Measurements from ENCODE around the gene ADARB2.
"Not testable (repeated sequence)": the region's sequence is repeated elsewhere in the genome, so short reads cannot be mapped to it uniquely, and the experiment has no call there.

The ADARB2 gene

DNA sequence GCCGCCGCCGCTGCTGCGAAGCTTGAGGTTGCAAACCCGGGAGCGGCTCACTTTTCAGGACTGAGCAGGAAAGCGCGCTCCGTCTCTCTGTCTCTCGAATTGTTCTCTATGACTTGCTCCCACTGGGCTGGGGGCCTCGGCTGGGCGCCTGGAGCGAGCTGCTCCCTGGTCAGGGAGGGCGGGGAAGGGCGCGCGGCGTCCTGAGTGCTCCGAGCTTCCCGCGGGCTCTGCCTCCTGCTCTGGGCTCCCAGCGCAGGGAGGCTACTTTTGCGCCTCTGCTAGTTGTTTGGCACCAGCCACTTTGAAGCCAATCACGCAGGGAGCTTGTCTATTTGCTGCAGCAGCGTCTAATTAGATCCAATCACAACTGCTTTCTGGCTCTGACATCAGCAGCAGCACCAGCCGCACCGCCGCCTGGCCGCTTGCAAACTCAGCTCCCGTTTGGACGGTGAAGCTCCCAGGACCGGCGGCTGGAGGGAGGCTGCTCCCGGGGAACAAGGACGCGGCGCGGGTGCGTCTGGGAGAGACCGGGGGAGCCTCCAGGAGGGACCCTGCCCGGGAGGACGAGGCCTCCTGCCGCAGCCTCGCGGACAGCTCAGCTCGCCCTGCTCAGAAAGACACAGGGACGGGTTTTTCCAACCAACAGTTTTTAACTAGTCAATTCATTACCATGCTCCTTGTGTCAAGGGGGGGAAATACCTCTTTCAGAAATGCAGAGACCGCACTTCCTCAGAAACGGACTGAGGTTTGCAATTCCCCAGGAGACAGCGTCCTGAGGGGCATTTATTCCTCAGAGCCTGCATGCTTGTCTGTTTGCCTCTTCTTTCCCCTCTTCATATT is at the start of gene ADARB2:
TSS of gene ADARB2 (minus strand) at position 304 of the 840 bp plus-strand sequence.
- peak; percentile 92 for DNase-seq (ENCODE audit: low spot score)

DNA sequence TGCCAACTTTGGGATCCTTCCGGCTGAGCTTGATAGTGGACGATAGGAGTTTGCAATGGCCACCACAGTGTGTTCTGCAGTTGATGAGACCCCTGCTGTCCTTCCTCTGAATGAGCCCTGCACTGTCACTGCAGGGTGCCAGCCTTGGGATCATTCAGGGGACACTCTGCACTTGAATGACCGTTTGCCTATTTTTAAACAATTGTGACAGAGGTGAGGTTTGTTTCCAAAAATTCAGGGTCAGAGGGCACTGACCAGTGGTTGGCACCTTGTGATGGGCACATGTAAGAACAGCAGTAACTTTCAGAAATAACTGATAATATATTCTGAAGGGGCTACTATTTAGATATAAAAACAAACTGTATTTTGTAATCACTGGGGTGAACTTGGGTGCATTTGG is 48.5 kb upstream of the ADARB2 start:
- no peak for DNase-seq (ENCODE audit: low spot score)

DNA sequence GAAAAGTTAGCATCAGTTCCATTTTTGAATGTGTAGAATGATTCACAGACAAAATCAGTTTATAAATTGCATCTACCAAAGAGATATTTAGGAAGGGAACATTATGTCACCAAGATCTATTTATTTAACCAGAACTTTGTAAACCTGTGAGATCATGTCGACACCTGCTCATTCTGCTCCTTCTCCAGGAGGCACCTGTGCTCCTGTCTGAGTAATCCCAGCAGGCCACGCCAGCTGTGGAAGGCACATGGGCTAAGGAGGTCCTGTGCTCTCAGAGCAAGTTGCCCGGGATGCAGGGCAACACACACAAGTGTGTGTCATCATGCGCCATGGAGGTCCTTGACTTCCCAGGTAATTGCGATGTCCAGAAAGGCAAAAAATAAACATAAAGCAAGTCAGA is 45.5 kb upstream of the ADARB2 start:
- DNase-seq (ENCODE audit: low spot score), result no peak

DNA sequence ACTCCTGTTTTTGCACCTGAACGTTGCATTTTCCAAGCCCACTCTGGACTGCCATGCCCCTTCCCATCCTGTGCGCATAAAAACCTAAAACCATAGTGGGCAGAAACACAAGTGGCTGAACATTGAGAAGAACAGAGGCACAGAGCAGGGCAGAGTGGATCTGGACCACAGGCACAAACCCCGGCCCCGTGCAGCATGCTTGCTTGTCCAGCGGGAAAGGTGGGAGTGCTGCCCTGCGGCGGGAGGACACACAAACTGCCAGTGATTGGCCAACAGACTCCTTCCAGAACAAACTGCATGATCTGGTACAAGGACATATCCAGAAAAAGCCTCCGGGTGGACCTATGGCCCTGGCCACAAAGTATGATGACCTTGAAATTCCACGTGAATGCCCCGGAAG is 42.5 kb upstream of the ADARB2 start:
- no peak for DNase-seq (ENCODE audit: low spot score)

DNA sequence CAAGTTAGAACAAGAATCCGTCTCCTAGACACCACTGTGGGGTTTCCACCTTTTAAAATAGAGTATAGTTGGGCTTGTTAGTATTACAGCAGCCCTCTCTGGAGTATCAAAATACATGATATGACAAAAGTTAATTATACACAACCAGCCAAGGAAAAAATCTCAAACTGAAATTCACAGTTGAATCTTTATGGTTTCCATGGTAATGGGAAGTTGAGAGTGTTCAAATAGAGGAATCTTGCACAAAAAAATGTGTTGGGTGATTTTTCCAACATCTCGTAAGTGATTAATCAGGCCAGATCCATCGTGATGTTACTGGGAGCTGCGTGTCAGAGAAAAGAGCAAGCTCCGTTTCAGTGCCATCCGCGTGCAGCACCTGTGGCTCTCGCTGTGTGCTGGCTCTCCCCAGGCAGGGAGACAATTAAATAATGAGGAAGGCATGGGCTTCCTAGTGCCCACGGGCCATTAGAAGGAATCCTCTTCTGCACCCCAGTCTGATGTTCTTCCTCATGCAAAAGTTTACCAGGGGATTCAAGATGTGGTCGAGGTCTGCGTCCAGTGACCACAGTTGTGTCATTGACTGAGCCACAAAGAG is 41.1 kb upstream of the ADARB2 start:
- DNase-seq (ENCODE audit: low spot score), result no peak

DNA sequence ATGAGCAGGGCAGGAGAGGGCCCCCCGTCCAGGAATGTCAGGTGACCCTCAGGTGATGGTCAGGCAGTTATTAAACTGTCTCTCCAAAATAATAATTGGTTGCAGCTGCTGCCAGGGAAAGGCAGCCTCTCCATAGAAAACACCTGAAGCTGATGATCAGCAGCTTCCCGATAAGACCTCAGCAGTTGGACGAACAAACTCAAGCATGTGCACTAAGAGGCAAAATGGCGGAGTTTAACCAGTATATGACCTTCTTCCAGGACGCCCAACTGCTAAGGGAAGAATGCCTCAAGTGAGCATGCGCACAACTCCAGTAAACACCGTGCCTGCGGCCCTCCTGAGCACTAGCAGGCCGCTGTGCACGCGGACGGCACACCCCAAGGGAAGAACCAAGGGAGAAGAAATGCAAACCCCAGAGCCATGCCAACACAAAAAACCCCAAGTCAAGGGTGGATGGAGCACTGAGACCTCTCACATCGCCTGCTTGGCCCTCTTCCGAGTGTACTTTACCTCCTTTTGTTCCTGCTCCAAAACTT is 38.9 kb upstream of the ADARB2 start:
- DNase-seq (ENCODE audit: low spot score), result no peak

DNA sequence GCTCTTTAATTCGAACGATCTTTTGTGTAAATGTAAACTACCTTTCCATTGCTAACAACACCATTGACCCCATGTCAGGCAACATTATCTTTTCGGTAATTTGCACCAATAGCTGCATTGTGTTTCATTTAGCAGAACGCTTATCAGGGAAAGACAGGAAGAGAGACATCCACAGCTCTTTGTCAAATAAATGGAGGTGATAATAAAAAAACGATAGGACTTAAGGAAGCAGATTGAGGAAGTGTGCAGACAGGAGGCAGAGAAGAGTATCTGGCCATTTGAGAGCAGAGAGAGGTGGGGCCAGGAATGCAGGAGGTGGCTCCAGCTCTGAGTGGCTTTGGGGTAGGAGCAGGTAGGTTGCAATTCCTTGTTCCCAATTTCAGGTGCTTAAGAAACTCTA is 37.5 kb upstream of the ADARB2 start:
- DNase-seq (ENCODE audit: low spot score), result no peak

GRCh38 chr10:1773204-1773603 is 35.9 kb upstream of the ADARB2 start:
- DNase-seq (ENCODE audit: low spot score), result not testable (repeated sequence)

DNA sequence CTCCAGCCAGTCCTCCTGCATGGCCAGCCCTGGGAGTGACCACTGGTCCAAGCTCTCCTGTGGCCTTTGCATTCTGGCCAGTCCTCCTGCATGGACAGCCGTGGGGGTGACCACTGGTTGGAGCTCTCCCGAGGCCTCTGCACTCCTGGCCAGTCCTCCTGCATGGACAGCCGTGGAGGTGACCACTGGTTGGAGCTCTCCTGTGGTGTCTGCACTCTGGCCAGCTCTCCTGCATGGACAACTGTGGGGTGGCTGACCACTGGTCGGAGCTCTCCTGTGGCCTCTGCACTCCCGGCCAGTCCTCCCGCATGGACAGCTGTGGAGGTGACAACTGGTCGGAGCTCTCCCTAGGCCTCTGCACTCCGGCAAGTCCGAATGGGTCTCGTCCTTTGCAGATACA is 28.7 kb upstream of the ADARB2 start:
- no peak for DNase-seq (ENCODE audit: low spot score)

DNA sequence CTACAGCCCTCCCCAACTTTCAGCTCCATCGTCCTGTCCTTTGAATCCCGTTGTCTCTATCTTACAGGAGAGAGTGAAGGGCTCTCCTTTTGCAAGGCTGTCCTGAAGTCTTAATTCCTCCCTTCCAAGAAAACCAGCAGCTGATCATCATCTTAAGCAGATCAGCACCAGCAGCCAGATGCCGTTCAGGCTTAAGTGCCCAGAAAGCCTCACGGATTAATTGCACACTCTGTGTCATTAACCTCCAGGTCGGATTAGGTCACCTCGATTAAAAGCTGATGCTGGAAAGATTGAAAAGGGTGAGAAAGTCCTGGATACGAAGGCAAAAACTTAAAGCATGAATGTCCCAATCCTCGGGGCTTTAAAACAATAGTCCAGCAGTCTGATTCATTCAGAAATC is 24.8 kb upstream of the ADARB2 start:
- DNase-seq (ENCODE audit: low spot score), result peak; percentile 64

GRCh38 chr10:1754506-1755153 is 17.3 kb upstream of the ADARB2 start:
- DNase-seq (ENCODE audit: low spot score), result peak; percentile 59

DNA sequence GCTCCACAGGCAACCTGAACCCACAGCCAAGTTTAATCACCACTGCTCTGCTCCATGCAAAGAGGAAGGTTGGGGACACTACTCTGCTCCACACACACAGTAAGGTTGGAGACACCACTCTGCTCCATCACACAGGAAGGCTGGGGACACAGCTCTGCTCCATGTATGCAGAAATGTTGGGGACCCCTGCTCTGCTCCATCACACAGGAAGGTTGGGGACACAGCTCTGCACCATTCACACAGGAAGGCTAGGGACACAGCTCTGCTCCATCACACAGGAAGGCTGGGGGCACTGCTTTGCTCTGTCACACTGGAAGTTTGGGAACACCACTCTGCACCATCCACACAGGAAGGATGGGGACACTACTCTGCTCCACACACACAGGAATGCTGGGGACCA is 14.8 kb upstream of the ADARB2 start:
- DNase-seq (ENCODE audit: low spot score), result no peak

- no peak for DNase-seq (ENCODE audit: low spot score)
Measured at GRCh38 chr10:1747590-1748157, 10.3 kb upstream of the ADARB2 start.

- DNase-seq (ENCODE audit: low spot score), result no peak
Measured at GRCh38 chr10:1746796-1747195, 9.5 kb upstream of the ADARB2 start.

GRCh38 chr10:1745780-1746456 is 8.6 kb upstream of the ADARB2 start:
- DNase-seq (ENCODE audit: low spot score), result no peak

- DNase-seq (ENCODE audit: low spot score), result no peak
Measured at GRCh38 chr10:1744524-1744923, 7.2 kb upstream of the ADARB2 start.

GRCh38 chr10:1743141-1743540 is 5.8 kb upstream of the ADARB2 start:
- DNase-seq (ENCODE audit: low spot score), result no peak

DNA sequence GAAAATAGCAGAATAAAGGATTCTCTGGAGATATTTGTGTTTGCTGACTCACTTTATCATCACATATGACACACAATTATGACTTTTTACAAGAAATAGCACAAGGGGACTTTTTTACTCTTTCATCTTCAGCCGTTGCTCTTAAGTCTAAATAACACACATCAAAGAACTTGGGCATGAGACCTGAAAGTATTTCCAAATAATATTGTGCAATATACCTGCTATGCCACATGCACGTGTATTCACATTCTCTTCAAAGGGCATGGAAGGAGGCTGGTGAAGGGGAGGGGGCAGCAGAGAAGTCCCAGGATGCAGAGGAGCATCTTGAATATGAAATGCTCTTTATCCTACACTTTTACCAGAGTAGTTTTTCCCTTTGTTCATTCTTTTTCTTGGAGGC is 4.1 kb upstream of the ADARB2 start:
- DNase-seq (ENCODE audit: low spot score), result no peak

DNA sequence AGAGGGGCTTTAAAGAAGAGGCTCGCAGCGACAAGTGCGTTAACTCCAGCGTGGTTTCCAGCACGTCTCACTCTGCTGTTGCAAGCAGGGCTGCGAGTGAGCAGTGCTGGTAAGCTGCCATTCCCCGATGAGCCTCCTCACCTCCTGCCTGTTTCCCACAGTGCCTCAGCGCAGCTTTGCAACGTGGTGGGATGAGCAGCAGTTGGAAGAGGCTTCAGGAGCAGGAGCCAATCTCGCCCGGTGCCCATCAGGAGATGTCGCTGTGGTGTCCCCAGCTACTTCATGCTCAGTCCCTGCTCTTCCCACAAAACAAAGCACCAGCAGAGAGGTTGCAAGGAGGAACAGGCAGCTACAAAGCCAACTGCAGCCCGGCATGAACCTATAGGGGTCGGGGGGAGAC is 2.4 kb upstream of the ADARB2 start:
- peak; percentile 58 for DNase-seq (ENCODE audit: low spot score)

GRCh38 chr10:1738950-1739349 is 1.6 kb upstream of the ADARB2 start:
- no peak for DNase-seq (ENCODE audit: low spot score)

DNA sequence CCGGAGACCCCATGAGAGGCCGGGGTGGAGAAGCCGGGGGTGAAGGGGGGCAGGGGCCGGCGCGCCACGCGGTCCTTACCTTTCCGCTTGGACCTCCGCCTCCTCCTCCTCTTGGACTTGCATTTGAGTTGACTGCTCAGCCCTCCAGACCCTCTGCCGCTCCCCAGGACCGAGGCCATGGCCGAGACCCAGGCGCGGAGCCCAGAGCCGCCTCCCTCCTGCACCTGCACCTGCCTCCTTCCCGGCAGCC is 428 bp downstream of the ADARB2 start:
- DNase-seq (ENCODE audit: low spot score), result no peak

Measured in ecto neural progenitor cell (in vitro differentiated cells).